Muscle layer of duodenum (tissue), 2 donors: Measurements from ENCODE around the gene RBM26.
"Not testable (repeated sequence)": the region's sequence is repeated elsewhere in the genome, so short reads cannot be mapped to it uniquely, and the experiment has no call there.

Experiments used
- H3K27ac ChIP-seq: one replicate; pipeline ENCODE4 v1.7.0; 2013; ENCODE audit warnings: mild to moderate bottlenecking, low read length
- H3K27me3 ChIP-seq: one replicate; pipeline ENCODE4 v1.7.0; 2013; ENCODE audit warnings: low read depth, mild to moderate bottlenecking, control low read depth, low read length
- H3K36me3 ChIP-seq, 2 donors: one replicate each; pipeline ENCODE4 v1.7.0; 2013; ENCODE audit warnings: low read length in 2 of 2, control low read depth in 1 of 2, mild to moderate bottlenecking in 1 of 2; ENCODE audit not compliant: insufficient read depth in 2 of 2, control insufficient read depth in 1 of 2
- H3K4me1 ChIP-seq, 2 donors: one replicate each; pipeline ENCODE4 v1.7.0; 2013; ENCODE audit warnings: low read length in 2 of 2, mild to moderate bottlenecking in 2 of 2, control low read depth in 1 of 2, moderate library complexity in 1 of 2; ENCODE audit not compliant: insufficient read depth in 2 of 2, control insufficient read depth in 1 of 2
- H3K4me3 ChIP-seq, 2 donors: one replicate each; pipeline ENCODE4 v1.7.0; 2013; ENCODE audit warnings: low read length in 2 of 2, low read depth in 1 of 2, mild to moderate bottlenecking in 1 of 2
- H3K9me3 ChIP-seq, 2 donors: one replicate each; pipeline ENCODE4 v1.7.0; 2013; ENCODE audit warnings: low read length in 2 of 2, control low read depth in 1 of 2, mild to moderate bottlenecking in 1 of 2; ENCODE audit not compliant: control insufficient read depth in 1 of 2
- donor health status: healthy.

RBM26 gene

DNA sequence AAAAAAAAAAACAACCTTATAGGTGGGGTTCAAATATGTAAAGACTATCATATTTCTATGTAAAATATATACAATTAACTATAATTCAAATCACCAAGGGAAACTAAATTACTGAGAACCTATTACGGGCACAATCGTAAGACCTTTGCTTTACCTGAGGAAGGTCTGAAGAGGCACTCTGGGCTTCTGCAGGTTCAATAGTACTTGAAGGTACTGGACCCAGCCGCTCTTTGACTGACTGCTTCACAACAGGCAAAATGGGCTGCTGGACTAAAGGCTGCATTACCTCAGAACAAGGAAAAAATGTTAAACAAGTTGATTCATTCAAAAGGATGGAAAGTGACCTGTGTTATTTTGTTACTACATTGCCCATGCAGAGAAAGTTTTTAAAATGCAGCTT is 51.8 kb downstream of the RBM26 start:
- Histone ChIP-seq H3K27ac (no peak overlapping the region), H3K4me3 (no peak overlapping the region), H3K9me3 (no peaks in the 10 kb centered on the region), H3K27me3 (no peaks in the 10 kb centered on the region), H3K4me1 (no peaks in the 10 kb centered on the region), H3K36me3 (peaks cover 27 to 44% of the 10 kb centered on the region in 2 donors)

DNA sequence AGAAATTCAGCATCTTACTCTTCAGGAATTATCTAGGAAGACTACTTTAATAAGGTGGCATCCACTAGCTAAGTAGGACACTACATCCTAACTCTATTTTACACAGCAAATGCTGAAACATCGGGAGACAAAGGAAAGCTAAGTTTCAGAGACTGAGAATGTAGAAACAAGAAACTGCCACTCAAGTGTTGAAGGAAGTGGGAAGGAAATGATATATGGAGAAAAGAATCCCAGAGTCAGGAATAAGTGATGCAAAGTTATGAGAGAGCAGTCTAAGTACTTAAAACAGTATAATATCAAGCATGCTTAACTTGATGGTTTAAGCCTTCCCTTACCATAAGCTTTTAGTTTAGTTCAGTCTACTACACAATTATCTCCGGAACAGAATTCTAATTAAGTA is 52.4 kb downstream of the RBM26 start:
- H3K36me3 ChIP-seq, result peaks cover 22 to 39% of the 10 kb centered on the region in 2 donors
- H3K27me3 ChIP-seq, result no peaks in the 10 kb centered on the region
- no peaks in the 10 kb centered on the region for H3K9me3 ChIP-seq
- no peak overlapping the region for H3K4me3 ChIP-seq
- H3K4me1 ChIP-seq, result no peaks in the 10 kb centered on the region
- H3K27ac ChIP-seq, result no peak overlapping the region

DNA sequence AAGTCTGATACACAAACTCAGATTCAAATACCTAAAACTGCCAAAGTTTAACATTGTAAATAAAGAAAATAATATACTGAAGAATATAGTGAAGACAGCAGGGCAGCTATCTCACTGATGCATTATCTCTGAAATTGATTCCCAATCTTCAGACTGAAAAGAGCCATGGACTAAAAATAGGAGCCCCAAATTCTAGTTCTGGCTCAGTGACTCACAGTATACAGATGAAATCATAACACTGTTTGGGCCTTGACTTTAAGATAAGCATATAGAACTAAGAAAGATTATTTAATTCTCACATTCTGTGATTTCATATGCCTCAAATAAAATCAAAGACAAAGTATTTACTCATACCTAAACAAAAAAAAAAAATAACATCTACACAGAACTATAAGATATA is 53.9 kb downstream of the RBM26 start:
- Histone ChIP-seq H3K36me3 (peaks cover 18 to 33% of the 10 kb centered on the region in 2 donors), H3K9me3 (no peaks in the 10 kb centered on the region), H3K27me3 (no peaks in the 10 kb centered on the region), H3K4me1 (no peaks in the 10 kb centered on the region), H3K4me3 (no peak overlapping the region), H3K27ac (no peak overlapping the region)

DNA sequence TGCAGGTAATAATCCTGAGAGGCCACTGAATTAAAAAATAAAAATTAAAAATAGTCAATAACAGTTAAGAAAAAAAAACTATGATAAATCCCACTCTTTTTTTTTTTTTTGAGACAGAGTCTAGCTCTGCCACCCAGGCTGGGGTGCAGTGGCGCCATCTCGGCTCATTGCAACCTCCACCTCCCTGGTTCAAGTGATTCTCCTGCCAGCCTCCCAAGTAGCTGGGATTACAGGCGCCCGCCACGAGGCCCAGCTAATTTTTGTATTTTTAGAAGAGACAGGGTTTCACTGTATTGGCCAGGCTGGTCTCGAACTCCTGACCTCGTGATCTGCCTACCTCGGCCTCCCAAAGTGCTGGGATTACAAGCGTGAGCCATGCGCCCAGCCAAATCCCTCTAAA is 56.4 kb downstream of the RBM26 start:
- not testable (repeated sequence) for H3K27ac ChIP-seq, H3K9me3 ChIP-seq, H3K4me1 ChIP-seq, H3K27me3 ChIP-seq, H3K4me3 ChIP-seq
- peaks cover 15 to 23% of the 10 kb centered on the region in 2 donors for H3K36me3 ChIP-seq

DNA sequence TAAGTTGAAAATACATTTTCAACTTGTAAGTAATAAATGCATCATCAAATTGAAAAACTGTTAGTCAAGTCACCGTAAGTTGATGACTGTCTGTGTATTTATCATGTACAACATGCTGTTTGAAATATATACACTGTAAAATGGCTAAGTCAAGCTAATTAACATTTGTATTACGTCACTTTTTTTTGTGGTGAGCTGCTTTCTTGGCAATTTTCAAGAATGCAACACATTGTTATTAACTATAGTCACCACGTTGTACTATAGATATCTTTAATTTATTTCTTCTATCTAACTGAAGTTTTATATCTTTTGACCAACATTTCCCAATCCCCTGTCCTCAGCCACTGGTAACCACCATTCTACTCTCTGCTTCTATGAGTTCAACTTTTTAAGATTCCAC is 57.0 kb downstream of the RBM26 start:
- Histone ChIP-seq H3K4me1 (no peaks in the 10 kb centered on the region), H3K9me3 (no peaks in the 10 kb centered on the region), H3K36me3 (peaks cover 13 to 19% of the 10 kb centered on the region in 2 donors), H3K27me3 (no peaks in the 10 kb centered on the region), H3K4me3 (no peak overlapping the region), H3K27ac (no peak overlapping the region)

DNA sequence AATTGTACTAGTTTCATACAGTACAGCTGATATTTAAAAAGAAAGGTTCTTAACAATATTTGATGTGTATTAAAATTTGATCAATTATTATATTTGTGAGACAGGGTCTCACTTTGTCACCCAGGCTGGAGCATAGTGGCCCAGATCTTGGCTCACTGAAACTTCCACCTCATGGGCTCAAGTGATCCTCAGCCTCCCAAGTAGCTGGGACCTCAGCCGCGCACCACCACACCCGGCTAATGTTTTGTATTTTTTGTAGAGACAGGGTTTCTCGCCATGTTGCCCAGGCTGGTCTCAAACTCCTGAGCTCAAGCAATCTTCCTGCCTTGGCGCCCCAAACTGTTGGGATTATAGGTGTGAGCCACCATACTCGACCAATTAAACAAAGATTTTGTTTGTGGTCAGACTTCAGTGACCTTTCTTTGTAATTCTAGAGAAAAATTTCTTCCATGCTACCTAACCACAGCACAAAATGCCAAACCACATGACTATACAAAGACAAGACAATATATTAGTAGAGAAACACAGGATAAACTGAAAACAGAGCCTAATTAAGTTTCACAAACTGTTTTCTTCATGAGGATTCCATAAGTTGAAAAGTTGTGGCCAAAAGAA is 59.6 kb downstream of the RBM26 start:
- no peaks in the 10 kb centered on the region for H3K9me3 ChIP-seq
- H3K27ac ChIP-seq, result no peak overlapping the region
- peaks cover 28 to 29% of the 10 kb centered on the region in 2 donors for H3K36me3 ChIP-seq
- no peaks in the 10 kb centered on the region for H3K27me3 ChIP-seq
- H3K4me3 ChIP-seq, result no peak overlapping the region
- H3K4me1 ChIP-seq, result no peaks in the 10 kb centered on the region

DNA sequence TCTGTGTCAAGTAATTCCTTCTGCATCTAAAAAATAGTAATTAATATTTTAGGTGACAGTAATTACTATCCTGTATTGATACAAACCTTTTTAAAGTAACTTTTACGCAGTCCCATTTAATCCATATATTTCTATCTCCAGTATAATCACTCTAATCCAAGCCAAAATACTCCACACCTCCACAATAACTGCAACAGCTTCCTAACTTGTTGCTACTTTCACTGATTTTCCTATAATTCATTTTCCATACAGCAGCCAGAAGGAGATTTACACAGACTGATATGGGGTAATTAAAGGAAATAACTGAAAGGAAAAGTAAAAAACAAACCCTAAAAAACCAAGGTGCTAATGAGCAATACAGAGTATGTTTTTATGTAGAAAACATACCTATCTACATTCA is 64.9 kb downstream of the RBM26 start:
- Histone ChIP-seq H3K9me3 (no peaks in the 10 kb centered on the region), H3K27ac (no peak overlapping the region), H3K36me3 (peaks cover 52 to 60% of the 10 kb centered on the region in 2 donors), H3K4me3 (no peak overlapping the region), H3K27me3 (no peaks in the 10 kb centered on the region), H3K4me1 (no peaks in the 10 kb centered on the region)

DNA sequence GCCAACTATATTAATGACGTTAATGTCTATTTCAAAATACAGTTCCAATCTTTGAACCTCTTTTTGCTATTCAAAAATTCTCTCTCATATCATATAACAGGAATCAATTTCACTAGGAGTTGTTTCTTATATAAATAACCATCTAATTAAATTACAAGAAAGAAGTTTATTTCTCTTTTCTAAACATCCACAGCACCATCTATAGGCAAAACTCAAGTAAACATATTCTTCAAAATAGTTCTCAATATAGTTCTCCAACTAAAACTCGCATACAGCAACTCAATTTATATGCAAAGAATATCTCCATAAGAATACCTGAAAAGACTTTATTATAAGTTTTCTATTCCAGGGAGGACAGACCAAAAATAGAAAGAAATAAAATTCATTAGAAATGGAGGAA is 65.6 kb downstream of the RBM26 start:
- peaks cover 54 to 63% of the 10 kb centered on the region in 2 donors for H3K36me3 ChIP-seq

DNA sequence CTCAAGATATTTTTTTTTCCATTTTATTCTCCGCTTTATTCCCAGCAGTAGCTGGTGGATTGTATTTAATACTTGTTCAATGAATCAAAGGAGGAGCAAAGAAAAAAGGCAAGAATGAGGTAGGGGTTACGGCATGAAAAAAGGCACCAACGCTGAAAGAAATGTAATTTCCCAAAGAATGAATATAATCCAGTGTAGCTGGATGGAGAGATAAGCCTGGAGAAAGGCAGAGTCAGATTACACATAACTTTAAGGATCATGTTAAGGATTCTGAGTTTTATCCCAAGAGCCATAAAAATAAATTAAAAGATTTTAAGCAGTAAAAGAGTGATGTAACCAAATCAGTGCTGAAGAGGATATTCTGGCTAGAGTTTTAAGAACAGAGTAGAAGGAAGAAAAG is 67.7 kb downstream of the RBM26 start:
- no peaks in the 10 kb centered on the region for H3K27me3 ChIP-seq
- no peaks in the 10 kb centered on the region for H3K4me1 ChIP-seq
- no peaks in the 10 kb centered on the region for H3K9me3 ChIP-seq
- H3K27ac ChIP-seq, result no peak overlapping the region
- H3K36me3 ChIP-seq, result peaks cover 67 to 69% of the 10 kb centered on the region in 2 donors
- H3K4me3 ChIP-seq, result no peak overlapping the region

More for the DNA sequence above, 65.6 kb downstream of the RBM26 start:
- Histone ChIP-seq H3K9me3 (no peaks in the 10 kb centered on the region), H3K27me3 (no peaks in the 10 kb centered on the region), H3K4me1 (no peaks in the 10 kb centered on the region), H3K4me3 (no peak overlapping the region), H3K27ac (no peak overlapping the region)

DNA sequence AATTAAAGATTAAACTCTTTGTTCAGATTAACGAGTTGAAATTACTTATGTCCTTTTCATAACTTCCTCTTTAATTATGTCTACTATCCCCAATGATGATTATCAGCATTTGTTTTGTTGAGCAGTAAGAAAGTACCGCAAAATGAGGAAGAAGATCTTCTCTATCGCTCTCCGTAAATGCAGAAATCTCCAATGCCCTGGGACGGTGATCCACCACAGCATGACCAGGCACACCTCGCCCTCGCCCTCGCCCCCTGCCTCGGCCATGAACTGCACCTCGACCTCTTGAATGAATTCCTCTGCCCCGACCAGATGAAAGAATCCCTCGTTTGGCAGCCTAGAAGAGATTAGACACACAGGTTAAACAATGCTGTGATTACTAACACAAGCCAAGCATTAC is 69.1 kb downstream of the RBM26 start:
- no peaks in the 10 kb centered on the region for H3K4me1 ChIP-seq
- H3K4me3 ChIP-seq, result no peak overlapping the region
- peaks cover 59 to 62% of the 10 kb centered on the region in 2 donors for H3K36me3 ChIP-seq
- no peaks in the 10 kb centered on the region for H3K9me3 ChIP-seq
- no peaks in the 10 kb centered on the region for H3K27me3 ChIP-seq
- no peak overlapping the region for H3K27ac ChIP-seq

DNA sequence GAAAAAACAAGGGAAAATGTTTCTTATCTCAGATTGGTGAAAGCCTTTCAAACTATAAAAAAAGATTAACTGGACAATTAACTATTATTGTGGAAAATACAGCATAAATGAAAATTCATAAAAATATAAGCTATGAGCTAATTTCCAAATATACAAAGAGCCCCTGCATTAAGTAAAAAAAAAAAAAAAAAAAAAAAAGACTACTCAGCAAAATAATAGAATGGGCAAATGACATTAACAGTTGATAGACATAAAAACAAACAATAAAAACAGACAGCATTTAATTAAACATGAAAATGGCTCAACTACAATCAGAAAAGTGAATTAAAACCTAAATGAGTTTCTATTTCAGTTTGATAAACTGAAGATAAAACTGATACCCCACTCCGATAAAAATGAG is 77.5 kb downstream of the RBM26 start:
- peaks cover 7 to 17% of the 10 kb centered on the region in 2 donors for H3K36me3 ChIP-seq
- no peak overlapping the region for H3K27ac ChIP-seq
- H3K9me3 ChIP-seq, result no peaks in the 10 kb centered on the region
- no peak overlapping the region for H3K4me3 ChIP-seq
- no peaks in the 10 kb centered on the region for H3K4me1 ChIP-seq
- H3K27me3 ChIP-seq, result no peaks in the 10 kb centered on the region

DNA sequence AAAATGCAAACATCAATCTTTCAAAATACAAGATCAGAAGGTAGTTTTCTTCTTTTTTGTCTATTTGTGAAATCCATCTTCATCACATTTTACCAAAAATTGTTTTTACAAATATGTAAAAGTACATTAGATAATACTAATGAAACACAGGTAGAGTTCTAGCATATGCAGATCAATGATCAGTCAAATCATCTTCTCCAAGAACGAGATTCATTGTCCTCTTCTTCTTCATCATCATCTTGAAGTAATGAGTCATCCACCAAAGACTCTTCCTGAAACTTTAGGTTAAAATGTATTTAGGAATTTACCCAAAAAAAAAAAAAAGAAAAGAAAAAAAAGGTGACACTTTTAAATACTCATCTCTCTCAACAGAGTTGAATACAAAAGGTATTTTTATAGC is 85.6 kb downstream of the RBM26 start:
- H3K36me3 ChIP-seq, result peaks cover 15% of the 10 kb centered on the region in 2 donors
- no peak overlapping the region for H3K27ac ChIP-seq
- H3K4me3 ChIP-seq, result no peak overlapping the region
- H3K27me3 ChIP-seq, result no peaks in the 10 kb centered on the region
- H3K9me3 ChIP-seq, result no peaks in the 10 kb centered on the region
- H3K4me1 ChIP-seq, result no peaks in the 10 kb centered on the region
